CD4-positive, alpha-beta T cell treated with Interleukin-10 for 1 hour (primary cell): Measurements from ENCODE around the gene ACAN.

Source experiments
- DNase-seq: peaks from one replicate; pipeline ENCODE4 v3.0.0-alpha.2; 2020

The ACAN gene

DNA sequence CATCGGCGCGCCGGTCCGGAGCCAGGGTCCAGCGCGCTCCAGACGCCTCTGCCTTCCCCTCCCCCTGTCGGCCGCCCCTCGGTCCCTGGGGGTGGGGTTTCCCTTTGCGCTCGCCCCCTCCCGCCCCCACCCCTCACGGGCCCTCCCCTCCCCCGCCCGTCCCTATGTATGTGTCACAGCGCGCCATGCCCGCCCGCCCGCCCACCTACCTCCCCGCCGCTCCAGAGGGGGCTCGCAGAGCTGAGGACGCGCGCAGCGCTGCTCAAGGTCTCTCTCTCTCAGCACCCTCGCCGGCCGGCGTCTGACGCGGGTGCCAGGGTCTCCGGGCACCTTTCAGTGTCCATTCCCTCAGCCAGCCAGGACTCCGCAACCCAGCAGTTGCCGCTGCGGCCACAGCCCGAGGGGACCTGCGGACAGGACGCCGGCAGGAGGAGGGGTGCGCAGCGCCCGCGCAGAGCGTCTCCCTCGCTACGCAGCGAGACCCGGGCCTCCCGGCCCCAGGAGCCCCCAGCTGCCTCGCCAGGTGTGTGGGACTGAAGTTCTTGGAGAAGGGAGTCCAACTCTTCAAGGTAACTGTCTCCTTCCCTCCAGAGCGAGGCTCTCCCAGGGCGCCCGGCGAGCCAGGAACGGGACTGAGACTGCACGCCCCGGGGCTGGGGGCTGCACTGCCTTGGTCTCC is at the start of gene ACAN:
ACAN (plus strand) TSS at position 196 of the 679 bp plus-strand sequence. CDS start 32,771 bp downstream, outside the sequence.
- no peak for DNase-seq

DNA sequence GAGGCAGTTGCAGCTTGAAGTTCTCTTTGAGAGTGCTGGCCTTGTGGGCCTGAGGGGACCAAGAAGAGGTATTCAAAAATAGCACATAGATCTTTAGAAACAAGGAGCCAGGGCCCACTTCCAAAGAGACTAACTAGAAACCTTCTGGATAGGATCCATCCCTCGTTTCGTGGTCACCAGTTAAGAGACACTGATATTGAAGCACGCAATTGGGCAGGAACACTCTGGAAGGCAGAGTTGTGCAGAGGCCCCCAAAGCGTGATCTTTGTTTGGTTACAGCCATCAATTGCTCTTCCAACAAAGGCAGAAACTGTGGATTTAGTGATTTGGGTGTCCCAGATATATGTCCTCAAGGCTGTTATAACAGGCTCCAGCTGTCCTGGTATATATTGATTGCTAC is 46.7 kb upstream of the ACAN start:
- DNase-seq, result no peak

DNA sequence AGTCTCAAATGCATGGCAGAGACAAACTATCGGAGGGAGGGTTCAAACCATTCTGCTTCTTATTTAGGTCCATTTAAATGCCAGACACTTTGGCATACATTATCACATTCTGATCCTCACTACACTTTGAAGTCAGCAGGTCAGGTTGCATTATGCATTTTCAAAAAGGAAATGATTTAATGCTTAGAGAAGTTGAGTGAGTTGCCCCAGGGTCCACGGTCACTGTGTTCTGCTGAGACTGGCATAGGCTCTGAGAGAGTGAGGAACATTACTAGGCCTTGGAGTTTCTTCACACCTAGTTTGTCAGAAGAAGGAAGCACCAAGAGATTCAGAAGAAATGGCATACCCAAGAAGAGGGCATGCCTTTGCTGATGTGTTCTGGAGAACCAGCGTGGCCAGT is 46.3 kb upstream of the ACAN start:
- no peak for DNase-seq

DNA sequence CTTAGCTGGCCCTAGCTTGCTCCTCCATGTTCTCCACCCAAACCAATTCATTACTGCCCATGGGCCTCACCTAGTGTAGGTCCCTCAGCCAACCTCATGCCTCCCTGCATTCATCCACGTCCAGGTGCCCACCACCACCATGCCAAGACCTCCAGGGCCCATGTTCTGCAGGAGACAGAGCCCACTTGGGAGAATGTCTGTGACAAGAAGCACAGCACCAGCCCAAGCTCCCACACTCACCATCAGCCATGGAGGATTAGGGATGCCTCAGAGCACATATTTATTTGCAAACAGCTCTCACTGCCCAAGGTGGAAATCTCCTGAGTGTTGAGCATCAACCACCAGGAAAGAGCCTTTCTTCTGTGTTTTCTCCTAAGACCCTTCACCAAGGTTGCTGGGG is 43.4 kb upstream of the ACAN start:
- DNase-seq, result no peak

DNA sequence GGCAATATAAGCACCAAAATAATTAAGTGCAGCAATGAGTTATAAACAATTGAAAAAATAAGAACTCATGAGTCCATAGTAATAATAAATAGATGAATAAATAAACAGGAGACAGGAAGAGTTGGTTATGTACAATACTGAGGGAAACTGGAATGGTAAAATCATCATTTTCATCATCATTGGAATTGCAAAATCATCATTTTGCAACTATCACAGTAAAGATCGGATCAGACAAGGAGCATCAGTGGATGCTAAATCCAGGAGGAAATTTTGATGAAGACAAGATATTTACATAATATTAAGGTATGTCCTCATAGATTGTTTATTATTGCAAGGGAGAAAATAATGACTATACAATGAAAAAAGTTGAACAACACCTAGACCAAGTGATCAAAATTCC is 38.8 kb upstream of the ACAN start:
- DNase-seq, result no peak

DNA sequence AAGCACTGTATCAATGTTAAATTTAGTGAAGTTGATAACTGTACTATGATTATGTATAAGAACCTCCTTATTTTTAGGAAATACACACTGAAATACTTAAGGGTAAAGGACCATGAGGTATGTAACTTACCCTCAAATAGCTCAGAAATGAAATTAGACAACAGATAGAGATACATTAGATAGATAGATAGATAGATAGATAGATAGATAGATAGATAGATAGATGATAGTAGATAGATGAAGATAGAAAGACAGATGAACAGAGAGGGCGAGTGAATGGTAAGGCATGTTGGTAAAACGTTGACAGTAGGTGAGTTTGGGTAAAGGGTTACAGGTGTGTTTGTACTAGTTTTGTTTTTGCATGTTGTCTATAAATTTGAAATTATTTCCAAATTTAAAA is 38.0 kb upstream of the ACAN start:
- no peak for DNase-seq

DNA sequence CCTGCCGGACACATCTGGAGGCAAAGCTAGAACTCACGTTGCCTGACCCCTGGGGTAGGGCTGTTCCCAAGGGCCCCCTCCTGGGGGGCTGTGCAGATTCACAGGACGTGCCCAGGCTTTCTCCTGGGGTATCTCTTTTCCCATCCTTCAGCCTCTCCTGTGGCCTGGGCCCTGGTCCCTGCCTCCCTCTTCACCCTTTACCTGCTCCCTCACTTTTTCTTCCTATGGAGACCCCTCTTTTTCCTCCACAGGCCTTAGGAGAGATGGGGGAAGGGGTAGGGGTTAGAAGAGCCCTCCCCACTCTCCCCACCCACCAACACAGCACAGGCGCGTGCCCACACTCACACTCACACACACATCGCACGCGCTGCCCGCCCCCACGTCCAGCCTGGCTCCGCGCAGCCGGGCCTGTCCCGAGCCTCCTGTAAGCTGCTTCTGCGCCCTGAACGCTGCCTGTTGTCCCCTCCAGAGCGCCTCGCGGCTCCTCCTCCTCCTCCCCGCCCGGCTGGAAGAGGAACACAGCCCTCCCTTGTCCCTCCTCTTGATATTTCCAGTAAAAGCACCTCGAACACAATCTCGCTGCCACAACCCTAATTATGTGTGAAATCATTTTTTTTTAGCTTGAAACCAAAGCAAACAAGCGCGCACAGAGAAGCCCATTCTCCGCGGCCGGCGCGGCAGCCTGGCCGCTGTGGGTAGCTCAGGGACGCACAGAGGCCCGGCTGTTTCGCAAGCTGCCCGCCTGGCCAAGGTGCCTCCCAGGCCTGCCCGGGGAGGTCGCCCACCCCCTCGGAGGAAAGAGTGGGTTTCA is 33.9 kb upstream of the ACAN start:
- DNase-seq, result no peak

DNA sequence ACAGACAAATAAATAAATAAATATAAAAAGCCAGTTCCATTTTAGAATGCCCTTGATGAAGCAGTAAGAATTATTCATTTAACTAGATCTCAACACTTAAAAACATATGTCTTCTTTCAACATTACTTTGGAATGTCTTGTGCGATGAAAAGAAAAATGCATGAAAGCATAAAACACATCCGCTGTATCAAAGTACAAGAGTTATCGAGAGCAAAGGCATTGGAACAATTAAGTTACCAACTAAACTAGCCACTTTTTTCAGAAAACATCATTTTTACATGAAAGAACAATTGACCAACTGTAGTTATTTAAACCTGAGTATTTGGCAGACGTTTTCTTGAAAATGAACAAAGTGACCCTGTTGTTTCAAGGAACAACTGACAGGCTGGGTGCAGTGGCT is 27.5 kb upstream of the ACAN start:
- DNase-seq, result no peak

DNA sequence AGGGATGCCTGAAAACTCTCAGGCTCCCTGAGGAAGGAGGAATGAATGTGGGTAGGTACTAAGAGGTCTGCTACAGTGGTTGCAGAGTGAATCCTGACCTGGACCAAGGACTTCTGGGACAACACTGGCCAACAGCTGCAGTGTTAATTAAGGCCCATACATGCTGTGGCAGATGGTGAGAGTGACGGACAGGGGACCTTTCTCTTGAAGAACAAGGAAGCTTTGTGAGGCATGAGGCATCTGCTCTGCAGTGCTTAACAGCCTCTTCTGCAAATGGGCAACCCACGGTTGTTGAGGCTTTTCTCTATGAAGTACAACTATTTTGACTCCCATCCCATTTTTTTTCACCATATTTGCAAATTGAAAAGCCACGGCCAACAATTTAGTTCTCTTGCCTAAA is 26.6 kb upstream of the ACAN start:
- DNase-seq, result no peak

DNA sequence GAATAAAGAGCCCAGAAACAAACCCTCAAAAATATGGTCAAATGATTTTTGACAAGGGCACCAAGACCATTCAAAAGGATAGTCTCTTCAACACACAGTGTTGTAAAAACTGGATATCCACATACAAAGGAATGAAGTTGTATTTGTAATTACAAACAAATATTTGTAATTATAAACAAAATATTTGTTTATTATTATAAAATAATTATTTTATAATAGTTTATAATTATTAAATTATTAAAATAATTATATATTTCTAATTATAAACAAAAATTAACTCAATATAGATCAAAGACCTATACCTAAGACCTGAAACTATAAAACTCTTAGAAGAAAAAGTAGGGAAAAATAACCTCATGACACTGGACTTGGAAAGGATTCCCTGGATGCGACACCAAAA is 23.3 kb upstream of the ACAN start:
- DNase-seq, result no peak

DNA sequence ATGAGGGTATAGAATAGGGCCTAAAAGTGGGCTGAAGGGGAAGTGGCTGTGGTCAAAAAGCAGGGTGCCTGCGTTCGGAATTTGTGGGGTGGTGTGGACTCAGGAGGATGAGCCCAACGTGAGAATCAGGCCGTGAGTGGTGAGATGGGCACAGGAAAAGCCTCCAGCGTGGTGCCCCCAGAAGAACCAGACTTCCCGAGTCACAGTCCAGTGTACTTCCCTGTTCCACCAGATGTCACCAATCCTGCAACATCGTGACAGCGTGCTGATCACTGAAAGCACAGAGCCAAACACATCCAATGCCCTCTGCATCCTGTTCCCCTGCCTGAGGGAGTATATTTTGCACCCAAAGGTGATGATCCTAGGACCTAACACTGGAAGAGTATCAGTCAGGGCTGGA is 20.8 kb upstream of the ACAN start:
- DNase-seq, result no peak

DNA sequence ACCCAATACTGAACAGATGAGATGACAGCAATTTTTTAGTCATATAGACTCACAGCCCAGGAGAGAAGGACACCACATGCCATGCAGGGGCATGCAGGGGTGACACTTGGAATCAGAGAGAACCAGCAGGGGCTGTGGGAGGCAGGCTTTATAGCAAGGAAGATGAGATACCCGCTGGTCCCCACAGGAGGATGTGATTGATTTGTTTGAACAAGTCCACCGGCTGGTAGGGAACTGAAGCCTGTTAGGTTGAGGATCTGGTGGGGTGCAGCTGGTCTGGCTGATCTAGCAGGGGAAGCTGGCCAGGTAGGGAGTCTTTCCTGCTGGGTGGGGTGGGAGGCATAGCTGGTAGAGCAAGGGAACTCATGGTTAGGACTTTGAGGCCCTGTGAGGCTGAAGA is 18.0 kb upstream of the ACAN start:
- no peak for DNase-seq

DNA sequence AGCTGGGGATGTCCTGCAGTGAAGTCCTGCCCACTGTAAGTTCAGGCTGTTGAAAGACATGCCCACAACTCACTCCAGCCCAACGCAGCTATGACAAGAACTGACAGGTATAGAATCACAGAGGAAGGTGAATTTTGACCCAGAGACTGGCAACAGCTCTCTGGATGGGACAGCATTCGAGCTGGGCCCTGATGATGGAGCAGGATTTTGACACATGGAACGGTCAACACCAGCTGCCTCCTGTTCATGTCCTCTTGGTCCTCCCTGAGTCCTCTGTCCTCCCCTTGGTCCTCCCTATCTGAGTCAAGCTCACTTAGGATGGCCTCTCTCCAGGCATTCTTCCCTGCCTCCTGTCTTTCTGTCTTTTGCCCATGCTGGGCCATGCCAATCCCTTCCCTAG is 15.2 kb upstream of the ACAN start:
- DNase-seq, result no peak

DNA sequence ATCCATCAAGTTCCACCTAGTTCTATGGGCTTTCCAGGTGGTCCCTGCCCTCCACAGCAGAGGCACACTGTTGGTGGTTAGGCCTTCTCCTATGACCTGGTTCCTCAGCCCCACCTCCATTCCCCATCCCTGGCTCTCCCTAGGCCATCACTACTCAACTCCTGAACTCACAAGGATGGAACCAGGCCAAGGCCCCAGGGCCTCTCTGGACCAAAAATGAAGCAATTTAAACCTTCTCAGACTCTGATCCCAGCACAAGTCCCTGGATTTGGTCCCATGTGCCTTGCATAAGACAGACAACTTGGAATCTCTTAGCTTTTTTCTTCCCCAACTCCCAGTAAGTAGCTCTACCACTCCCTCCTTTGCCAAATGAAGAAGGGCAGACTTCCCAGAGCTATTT is 14.4 kb upstream of the ACAN start:
- no peak for DNase-seq

DNA sequence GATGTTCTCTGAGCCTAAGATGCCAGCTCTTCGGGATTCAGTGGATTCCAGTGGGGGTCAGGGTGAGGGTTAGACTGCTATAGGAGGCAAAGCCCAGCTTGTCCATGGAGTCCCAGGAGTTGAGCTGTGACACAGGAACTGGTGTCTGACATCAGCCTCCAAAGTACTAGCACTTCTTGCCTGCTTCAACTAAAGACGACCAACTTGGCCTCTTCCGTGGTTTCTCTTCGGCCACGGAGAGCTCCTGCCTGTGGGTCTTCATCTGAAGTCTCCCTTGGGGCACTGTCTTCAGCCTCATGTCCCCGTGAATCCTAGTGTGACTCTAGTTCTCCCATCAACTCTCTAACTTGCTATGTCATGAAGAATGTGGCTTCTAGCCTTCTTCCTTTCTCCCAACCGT is 12.8 kb upstream of the ACAN start:
- no peak for DNase-seq

DNA sequence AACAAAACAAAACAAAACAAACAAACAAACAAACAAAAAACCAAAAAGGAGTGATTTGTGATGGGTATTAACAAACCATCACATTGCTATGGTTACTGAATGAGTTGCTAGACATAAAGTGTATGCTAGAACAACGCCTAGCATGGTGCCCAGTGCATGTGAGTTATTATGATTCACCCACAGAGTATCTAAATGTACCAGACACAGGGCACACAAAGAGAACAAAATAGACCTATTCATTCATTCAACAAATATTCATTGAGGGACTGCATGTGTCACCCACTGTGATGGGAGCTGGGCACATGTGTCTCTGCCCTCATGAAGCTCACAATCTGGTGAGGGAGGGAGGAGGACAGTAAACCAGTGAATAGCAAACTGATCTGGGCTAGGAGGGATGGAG is 11.6 kb upstream of the ACAN start:
- DNase-seq, result no peak

DNA sequence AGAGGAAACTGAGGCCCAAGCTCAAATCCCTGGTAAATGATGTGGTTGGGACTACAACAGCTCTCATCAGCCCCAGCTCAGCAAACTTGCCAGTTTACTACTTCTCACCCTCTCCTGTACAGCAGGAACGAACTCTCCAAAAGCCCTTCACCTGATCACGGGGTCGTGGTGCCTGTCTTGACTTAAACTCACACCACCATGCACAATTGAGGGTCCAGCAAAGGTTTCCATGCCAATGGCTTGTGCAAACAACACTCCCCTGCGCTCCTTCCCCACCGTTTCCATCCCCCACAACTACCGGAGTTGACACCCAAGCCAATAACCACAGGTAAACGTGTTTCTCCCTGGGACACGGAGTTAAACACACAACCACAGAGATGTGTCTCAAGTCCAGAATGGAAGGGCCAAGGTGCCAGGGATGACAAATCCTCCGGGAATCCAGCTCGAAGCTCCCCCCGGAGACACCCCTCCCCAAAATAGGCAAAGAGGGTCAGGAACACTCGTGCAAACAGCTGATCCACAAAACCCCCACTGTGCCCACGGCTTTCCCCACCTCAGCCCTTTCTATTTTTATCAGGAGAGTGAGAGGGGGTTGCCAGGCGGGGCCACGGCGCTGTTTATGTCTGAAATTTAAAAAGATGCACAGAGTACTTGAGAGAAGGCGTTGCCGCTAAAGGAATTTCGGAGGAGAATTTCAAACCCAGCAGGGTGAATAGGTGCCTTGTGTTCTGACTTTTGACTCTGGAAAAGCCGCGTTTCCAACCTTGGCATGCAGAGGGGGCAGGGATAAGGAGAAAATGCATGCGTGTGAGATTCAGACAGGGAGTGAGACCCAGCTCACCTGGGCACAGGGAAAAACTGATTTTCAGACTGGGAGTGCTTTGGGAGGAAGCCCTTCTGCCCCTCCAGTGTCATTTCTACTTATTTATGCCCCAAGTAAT is 10.6 kb upstream of the ACAN start:
- DNase-seq, result no peak

DNA sequence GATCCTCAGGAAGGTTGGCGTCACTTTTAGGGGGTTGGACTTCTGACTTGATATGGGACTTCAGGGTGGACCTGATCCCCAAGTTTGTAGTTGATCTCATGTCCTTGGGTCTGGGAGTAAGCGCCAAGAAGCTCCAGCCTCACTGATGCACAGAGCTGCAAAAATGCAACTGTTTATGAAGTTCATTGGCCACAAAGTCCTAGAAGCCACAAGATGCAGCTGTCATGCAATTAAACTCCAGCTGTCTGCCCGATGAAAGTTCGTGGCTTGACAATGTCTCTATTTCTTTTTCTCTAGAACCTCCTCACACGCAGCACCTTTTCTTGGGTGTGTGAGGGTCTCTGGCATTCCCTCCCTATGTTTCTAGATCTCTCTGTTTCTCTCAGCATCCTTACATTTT is 9.2 kb upstream of the ACAN start:
- no peak for DNase-seq

DNA sequence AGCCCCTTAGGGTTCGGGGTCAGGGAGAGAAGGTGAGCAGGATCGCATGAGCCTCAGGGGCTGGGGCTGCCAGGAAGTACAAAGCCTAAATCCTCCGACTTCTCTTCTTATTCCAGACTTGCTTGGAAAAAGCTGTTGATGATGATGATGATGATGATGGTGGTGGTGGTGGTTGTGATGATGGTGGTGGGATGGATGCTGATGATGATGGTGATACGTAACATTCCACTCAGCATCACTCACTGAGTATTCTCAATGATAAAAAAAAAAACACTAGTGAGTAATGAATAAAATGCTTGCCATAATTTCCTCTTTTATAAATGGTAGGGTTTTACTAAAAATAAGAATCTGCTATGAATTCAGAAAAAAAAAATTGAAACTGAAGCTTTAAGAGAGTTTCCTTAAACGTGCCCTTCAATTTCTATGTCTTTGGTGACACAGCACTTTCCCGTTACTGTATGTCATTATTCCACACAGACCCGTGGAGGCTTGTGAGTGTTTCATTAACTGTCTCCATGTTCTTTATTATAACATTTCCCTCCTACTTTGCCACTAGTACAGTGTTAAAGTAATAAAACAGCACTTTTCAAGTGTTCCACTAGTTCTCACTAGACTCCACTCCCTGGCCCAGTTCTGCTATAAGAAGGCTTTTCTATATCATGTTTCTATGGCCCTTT is 5.4 kb upstream of the ACAN start:
- no peak for DNase-seq

DNA sequence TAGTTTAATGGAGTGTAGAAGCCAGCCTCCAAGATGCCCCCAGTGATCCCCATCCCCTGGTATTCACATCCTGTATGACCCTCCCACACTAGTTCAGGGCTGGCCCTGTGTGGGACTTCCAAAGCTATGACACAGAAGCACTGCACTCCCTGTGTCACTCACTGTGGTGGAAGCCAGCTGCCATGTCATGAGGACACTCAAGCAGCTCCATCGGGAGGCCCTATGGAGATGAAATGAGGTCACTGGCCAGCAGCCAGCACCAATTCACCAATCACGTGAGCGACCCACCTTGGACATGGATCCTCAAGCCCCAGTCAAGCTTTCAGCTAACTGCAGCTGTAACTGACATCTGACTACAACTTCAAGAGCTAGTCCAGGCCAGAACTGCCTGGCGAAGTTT is 3.9 kb upstream of the ACAN start:
- no peak for DNase-seq

DNA sequence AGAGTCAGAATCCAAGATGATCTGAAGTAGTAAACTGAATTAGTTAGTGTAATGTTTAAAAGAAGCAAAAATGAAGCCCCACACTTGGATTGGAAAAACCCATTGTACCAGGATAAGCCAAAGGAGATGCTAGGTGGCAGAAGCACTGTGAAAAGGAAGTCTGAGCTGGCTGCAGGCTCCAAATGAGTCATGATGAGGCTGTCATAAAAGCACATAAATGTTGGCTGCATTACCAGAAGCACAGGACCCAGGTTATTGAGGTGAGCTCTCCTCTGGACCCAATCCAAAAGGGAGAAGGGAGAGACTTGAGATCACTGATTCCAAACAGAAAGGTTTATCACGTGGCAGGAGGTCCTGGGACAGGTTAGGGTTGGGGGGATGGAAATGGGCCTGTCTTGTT is 3.2 kb upstream of the ACAN start:
- DNase-seq, result no peak

DNA sequence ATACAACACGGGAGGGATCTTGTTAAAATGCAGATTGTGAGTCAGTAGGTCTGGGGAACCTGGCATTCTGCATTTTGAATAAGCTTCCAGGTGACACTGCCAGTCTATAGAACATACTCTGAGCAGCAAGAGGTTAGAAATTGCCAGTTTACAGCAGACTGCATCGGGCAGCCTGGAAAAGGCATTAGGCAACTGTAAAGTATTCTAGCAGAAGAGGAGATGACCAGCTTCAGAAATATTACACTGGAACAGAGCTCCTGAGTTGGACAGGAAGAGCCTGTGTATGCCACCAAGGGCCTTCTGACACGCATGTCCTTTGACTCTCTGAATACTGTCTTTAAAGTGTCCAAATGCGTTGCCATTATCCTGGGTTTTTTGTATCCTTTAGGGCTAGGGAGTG is 2.5 kb upstream of the ACAN start:
- no peak for DNase-seq
